ENCODE measurements around the gene ENHO.

The ENHO gene

GRCh38 chr9:34522091-34522887 is 501 bp downstream of the ENHO start:
- no peak for DNase-seq

- no peak for DNase-seq
Measured at GRCh38 chr9:34521406-34522045, 1.3 kb downstream of the ENHO start.

DNA sequence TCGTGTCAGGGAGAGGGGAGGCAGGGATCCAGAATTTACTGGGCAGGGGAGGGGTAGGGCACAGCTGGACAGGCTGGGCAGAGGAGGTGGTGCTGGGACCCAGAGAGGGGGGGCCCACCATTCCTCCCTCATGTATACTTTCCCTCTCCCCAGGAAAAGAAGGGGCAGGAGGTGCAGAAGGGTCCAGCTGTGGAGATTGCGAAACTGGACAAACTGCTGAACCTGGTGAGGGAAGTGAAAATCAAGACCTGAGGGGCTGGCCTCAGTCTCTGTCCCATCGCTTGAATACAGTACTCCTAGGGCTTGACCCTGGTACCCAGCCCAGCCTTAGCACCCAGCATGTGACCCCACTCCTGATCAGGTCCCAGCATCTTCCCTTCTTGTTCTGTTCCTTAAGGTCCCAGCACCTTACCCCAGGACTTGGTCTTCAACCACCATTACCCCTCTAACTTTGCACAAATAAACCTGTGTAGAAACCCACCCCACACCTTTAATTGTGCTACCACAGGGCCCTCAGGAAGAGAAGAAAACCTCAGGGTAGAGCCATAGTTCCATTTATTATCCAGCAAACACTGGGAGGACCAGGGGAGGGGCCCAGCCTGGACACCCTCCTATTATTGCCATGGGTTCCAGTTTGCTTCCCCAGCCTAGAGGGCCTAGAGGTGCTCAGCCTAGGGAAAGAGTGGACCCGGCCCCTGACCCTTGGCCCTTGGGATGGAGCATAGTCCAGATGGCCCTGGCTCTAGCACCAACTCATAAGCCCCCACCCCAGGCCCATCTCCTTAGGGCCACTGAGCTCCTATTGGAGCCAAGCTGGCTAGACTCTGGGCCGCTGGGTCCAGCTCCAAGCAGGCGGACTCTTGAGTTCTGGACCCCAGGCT is 2.0 kb downstream of the ENHO start:
- DNase-seq = no peak

- no peak for DNase-seq
Measured at GRCh38 chr9:34520096-34520495, 2.7 kb downstream of the ENHO start.

DNA sequence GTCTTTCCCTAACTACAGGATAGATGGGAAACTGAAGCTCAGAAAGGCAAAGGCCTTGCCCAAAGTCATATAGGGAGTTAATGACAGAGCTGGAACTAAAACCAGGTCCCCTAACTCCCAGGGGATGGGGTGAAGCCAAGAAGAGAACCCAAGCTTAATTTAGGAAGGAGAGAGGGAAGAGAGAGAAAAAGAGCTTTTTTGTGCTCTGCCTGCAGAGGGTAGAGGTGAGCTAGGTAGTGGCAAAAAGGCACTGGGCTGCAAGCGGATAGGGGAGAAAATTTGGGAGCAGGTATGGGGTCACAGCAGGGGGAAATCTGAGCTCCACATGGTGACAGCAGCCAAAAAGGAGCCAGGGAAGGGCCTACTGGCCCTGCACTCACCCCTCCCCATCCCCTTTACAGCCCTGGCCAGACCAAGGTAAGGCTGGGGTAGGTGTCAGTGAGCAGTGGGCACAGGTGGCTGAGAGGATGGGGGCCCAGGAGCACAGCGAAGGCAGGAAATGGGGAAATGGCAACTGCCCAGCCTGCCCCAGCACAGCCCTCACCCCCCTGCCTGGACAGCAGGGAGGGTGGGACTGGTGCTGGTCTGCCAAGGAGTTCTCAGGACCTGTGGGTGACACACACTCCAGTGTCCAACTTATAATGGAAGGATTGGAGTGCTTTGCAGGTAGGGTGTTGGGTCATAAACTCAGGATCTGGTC is 3.3 kb downstream of the ENHO start:
- no peak for DNase-seq

- DNase-seq = no peak
Measured at GRCh38 chr9:34518896-34519295, 3.9 kb downstream of the ENHO start.

- no peak for DNase-seq
Measured at GRCh38 chr9:34518110-34518616, 4.6 kb downstream of the ENHO start.

DNA sequence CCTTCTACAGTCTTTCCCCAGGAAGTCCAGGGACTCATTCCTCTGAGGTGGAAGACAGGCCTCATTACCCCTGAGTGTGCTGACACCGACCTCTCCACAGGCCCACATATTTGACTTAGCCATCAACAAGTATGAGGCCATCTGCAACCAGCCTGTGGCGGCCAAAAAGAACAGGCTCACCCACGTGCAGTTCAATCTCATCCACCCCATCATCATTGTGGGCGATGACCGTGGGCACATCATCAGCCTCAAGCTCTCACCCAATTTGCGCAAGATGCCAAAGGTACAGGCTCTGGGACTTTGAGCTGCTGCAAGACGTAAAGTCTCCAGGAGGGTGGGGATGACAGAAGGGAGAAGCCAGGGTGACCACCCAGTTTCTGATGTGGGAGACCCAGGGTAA is 5.6 kb downstream of the ENHO start:
- no peak for DNase-seq

- DNase-seq = no peak
Measured at GRCh38 chr9:34515959-34516358, 6.8 kb downstream of the ENHO start.

DNA sequence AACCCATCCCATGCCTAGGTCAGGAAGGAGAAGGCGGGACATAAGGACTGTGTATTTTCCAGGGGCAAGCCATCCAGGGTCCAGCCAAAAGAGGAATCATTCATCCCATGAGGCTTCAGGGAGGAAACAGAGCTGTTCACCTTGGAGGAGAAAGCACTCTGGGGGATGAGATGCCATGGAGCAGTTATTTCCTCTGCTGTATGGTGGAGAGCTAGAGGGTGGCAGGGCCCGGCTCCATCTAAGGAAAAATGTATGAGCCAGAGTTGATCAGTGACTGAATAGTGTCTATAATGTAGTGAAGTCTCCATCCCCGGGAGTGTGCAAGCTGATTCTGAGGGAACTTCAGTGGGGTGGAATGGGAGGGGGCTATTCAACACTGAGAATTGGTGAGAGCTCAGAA is 8.0 kb downstream of the ENHO start:
- no peak for DNase-seq

- no peak for DNase-seq
Measured at GRCh38 chr9:34514401-34514800, 8.4 kb downstream of the ENHO start.

- DNase-seq = peak in 1 of 2 experiments; percentile 43
Measured at GRCh38 chr9:34513567-34514214, 9.1 kb downstream of the ENHO start.

DNA sequence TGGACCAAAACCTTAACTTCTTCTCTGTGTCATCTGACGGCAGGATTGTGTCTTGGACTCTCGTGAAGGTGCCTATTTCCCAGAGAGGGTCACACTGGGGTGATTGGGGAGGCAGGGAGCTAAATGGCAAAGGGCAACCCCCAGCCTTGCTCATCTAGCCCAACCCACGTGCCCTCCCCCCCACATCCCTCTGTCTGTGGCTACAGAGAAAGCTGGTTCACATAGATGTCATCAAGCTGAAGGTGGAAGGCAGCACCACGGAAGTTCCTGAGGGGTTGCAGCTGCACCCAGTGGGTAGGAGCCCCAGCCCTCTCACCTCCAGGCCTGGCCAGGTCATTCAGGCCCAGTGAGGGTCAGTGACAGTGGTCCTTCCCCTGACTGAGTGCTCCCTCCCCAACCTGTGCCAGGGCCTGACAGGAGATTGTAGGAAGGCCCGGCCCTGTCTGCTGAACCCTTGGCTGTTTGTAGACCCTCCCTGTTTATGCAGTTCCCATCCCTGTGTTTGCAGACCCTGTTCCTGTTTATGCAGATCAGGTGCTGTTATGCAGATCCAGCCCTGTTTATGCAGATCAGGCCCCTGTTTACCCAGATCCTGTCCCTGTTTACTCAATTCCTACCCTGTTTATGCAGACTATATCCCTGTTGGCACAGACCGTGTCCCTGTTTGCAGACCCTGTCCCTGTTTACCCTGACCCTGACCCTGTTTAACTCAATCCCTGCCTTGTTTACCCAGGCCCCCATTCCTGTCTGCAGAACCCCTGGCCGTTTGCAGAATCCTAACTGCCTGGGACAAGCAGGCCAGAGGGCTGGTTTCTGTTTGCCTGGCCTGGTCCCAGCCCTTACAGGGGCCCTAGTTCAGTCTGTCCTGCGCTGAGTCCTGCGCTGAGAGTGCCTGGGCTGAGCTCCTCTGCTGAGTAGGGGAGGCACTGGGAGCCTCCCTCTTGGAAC is 10.4 kb downstream of the ENHO start:
- DNase-seq = no peak

DNA sequence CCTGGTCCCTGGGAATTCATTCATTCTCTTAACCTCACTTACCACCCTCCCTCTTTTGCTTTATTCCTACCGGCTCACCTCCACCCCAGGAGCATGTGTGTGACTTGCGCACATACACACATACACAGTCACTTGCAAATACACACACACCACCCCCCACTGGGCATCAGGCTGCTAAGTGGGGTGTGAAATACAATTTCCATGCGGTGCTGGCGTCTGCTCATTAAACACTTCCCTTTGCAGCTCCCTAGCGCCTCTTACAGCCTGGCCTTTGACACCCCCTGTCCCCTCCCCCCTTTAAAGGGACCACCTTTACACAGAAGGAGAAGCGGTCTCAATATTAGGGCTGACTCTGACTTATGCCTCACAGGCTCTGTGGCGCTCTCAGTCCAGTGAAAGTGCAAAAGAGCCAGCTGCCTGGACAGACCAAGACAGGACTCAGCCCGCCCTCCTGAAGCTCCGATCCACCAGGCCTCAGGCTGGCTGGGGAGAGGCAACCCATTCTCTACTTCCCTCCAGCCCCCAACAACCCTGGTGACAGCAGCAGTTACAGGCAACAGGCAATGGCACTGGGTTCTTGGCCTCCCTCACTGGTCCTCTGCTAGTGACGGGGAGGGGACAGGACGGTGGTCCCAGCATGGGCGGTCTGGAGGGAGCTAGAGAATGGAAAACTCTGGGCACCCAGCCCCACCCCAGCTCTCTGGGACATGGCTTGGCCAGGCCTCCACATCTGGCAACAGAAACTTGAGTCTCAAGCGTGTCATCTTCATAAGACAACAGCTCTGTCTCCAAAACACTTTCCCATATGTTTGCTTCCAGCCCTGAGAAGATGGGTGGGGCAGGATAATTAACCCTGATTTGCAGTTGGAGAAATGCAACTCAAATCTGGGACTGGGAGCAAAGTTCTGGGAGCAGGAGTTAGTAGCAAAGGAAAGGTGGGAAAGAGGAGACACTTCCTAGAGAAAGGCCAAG is 12.0 kb downstream of the ENHO start:
- peak in 1 of 2 experiments; percentile 49 for DNase-seq

DNA sequence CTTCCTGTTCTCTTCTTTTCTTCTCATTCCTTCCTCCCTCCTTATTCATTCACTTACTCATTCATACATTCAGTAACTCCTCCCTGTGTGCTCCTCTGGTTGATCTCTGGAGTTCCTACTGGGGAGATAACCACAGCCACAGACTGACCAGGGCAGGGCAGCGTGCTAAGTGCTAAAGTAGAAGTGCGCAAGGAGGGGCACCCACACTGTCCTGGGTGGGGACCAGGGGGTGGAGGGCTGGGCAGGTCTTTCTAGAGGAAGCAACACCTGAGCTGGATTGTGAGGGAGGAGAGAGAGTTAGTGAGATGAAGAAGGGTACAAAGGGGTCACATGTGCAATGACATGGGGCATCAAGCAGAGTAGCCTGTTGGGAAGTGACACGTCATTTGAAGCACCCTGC is 13.8 kb downstream of the ENHO start:
- no peak for DNase-seq

DNA sequence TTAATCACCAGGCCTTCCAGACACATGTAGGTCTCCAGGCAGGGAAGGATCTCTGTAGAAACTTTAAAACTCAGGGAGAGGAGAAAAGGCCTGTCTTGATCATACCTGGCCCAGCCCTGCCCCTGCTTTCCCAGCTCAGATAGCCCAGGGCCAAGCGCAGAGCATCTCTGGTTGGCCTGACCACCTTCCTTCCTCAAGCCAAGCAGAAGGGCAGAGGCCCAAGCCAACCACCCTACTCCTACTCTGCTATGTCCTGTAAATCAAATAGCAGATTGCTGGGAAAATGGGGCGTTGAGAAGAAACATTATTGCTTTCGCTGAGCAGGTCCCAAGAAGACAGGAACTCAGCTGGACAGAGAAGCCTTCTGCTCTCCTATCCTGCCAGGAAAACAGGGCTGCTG is 14.3 kb downstream of the ENHO start:
- DNase-seq = no peak

- DNase-seq = no peak
Measured at GRCh38 chr9:34507966-34508365, 14.8 kb downstream of the ENHO start.

GRCh38 chr9:34507556-34507955 is 15.2 kb downstream of the ENHO start:
- no peak for DNase-seq

- DNase-seq = no peak
Measured at GRCh38 chr9:34506623-34507022, 16.2 kb downstream of the ENHO start.
